ENCODE results near the gene PTPRD.

PTPRD gene

GRCh38 chr9:10226996-10227395, 385.8 kb downstream of the PTPRD start:
- H3K79me2 ChIP-seq (ENCODE audit: insufficient read depth, low read length), result no peaks in the 10 kb centered on the region
- no peaks in the 10 kb centered on the region for H4K20me1 ChIP-seq (ENCODE audit: insufficient read depth, low read length, poor library complexity, severe bottlenecking)

GRCh38 chr9:10212702-10213101, 400.1 kb downstream of the PTPRD start:
- H3K9me3 ChIP-seq (ENCODE audit: insufficient read depth, low read depth, low read length), result no peaks in the 10 kb centered on the region
- H3K4me3 ChIP-seq (ENCODE audit: low read length, poor library complexity, severe bottlenecking), result no peak overlapping the region
- H2AFZ ChIP-seq (ENCODE audit: low read length), result no peak overlapping the region
- H3K79me2 ChIP-seq (ENCODE audit: insufficient read depth, low read length), result no peaks in the 10 kb centered on the region
- no peaks in the 10 kb centered on the region for H3K27me3 ChIP-seq (ENCODE audit: insufficient read depth, low read length, poor library complexity, severe bottlenecking)
- no peaks in the 10 kb centered on the region for H3K36me3 ChIP-seq (ENCODE audit: insufficient read depth, low read length)
- H3K4me1 ChIP-seq (ENCODE audit: insufficient read depth, low read length, poor library complexity, severe bottlenecking), result no peaks in the 10 kb centered on the region
- no peaks in the 10 kb centered on the region for H3F3A ChIP-seq (ENCODE audit: low read depth)
- TF ChIP-seq EZH2phosphoT487 (IDR thresholded peaks at IDR 0.05; ENCODE audit: borderline replicate concordance), result no peak
- no peaks in the 10 kb centered on the region for H4K20me1 ChIP-seq (ENCODE audit: insufficient read depth, low read length, poor library complexity, severe bottlenecking)
- H3K9me2 ChIP-seq (replicated peaks; ENCODE audit: low read depth, low read length), result no peaks in the 10 kb centered on the region
- no peak overlapping the region for H3K9ac ChIP-seq (ENCODE audit: low read depth, low read length, poor library complexity, severe bottlenecking)
- no peak overlapping the region for H3K4me2 ChIP-seq (ENCODE audit: low read depth, low read length, poor library complexity, severe bottlenecking)

More at GRCh38 chr9:10226996-10227395, 385.8 kb downstream of the PTPRD start:
- Histone ChIP-seq H3K9ac (ENCODE audit: low read depth, low read length, poor library complexity, severe bottlenecking) (no peak overlapping the region), H3K4me1 (ENCODE audit: insufficient read depth, low read length, poor library complexity, severe bottlenecking) (no peaks in the 10 kb centered on the region), H2AFZ (ENCODE audit: low read length) (no peak overlapping the region), H3K9me3 (ENCODE audit: insufficient read depth, low read depth, low read length) (no peaks in the 10 kb centered on the region), H3K36me3 (ENCODE audit: insufficient read depth, low read length) (no peaks in the 10 kb centered on the region), H3K9me2 (replicated peaks; ENCODE audit: low read depth, low read length) (no peaks in the 10 kb centered on the region), H3K27me3 (ENCODE audit: insufficient read depth, low read length, poor library complexity, severe bottlenecking) (no peaks in the 10 kb centered on the region), H3K4me2 (ENCODE audit: low read depth, low read length, poor library complexity, severe bottlenecking) (no peak overlapping the region), H3K4me3 (ENCODE audit: low read length, poor library complexity, severe bottlenecking) (no peak overlapping the region), H3F3A (ENCODE audit: low read depth) (no peaks in the 10 kb centered on the region)
- no peak for TF ChIP-seq EZH2phosphoT487 (IDR thresholded peaks at IDR 0.05; ENCODE audit: borderline replicate concordance)
- TF ChIP-seq CTCF (conservative IDR thresholded peaks at IDR 0.05; ENCODE audit: low read length), result no peak

GRCh38 chr9:10208691-10209069, 404.1 kb downstream of the PTPRD start:
- Histone ChIP-seq H4K20me1 (ENCODE audit: insufficient read depth, low read length, poor library complexity, severe bottlenecking) (no peaks in the 10 kb centered on the region), H3K4me1 (ENCODE audit: insufficient read depth, low read length, poor library complexity, severe bottlenecking) (no peaks in the 10 kb centered on the region), H3K4me3 (ENCODE audit: low read length, poor library complexity, severe bottlenecking) (no peak overlapping the region), H3K9ac (ENCODE audit: low read depth, low read length, poor library complexity, severe bottlenecking) (no peak overlapping the region), H3K79me2 (ENCODE audit: insufficient read depth, low read length) (no peaks in the 10 kb centered on the region), H3K9me2 (replicated peaks; ENCODE audit: low read depth, low read length) (no peaks in the 10 kb centered on the region), H3K27me3 (ENCODE audit: insufficient read depth, low read length, poor library complexity, severe bottlenecking) (no peaks in the 10 kb centered on the region), H3K36me3 (ENCODE audit: insufficient read depth, low read length) (no peaks in the 10 kb centered on the region), H2AFZ (ENCODE audit: low read length) (no peak overlapping the region), H3K4me2 (ENCODE audit: low read depth, low read length, poor library complexity, severe bottlenecking) (no peak overlapping the region), H3F3A (ENCODE audit: low read depth) (no peaks in the 10 kb centered on the region), H3K9me3 (ENCODE audit: insufficient read depth, low read depth, low read length) (no peaks in the 10 kb centered on the region)
- TF ChIP-seq EZH2phosphoT487 (IDR thresholded peaks at IDR 0.05; ENCODE audit: borderline replicate concordance), result no peak
- no peak for TF ChIP-seq CTCF (conservative IDR thresholded peaks at IDR 0.05; ENCODE audit: low read length)

- Histone ChIP-seq H3F3A (ENCODE audit: low read depth) (no peaks in the 10 kb centered on the region), H3K79me2 (ENCODE audit: insufficient read depth, low read length) (no peaks in the 10 kb centered on the region), H3K9me3 (ENCODE audit: insufficient read depth, low read depth, low read length) (no peaks in the 10 kb centered on the region), H3K4me3 (ENCODE audit: low read length, poor library complexity, severe bottlenecking) (no peak overlapping the region), H3K4me1 (ENCODE audit: insufficient read depth, low read length, poor library complexity, severe bottlenecking) (no peaks in the 10 kb centered on the region), H3K27me3 (ENCODE audit: insufficient read depth, low read length, poor library complexity, severe bottlenecking) (no peaks in the 10 kb centered on the region), H3K36me3 (ENCODE audit: insufficient read depth, low read length) (no peaks in the 10 kb centered on the region), H3K4me2 (ENCODE audit: low read depth, low read length, poor library complexity, severe bottlenecking) (no peak overlapping the region), H2AFZ (ENCODE audit: low read length) (no peak overlapping the region), H4K20me1 (ENCODE audit: insufficient read depth, low read length, poor library complexity, severe bottlenecking) (no peaks in the 10 kb centered on the region), H3K9me2 (replicated peaks; ENCODE audit: low read depth, low read length) (no peaks in the 10 kb centered on the region), H3K9ac (ENCODE audit: low read depth, low read length, poor library complexity, severe bottlenecking) (no peak overlapping the region)
- no peak for TF ChIP-seq EZH2phosphoT487 (IDR thresholded peaks at IDR 0.05; ENCODE audit: borderline replicate concordance)
- TF ChIP-seq CTCF (conservative IDR thresholded peaks at IDR 0.05; ENCODE audit: low read length), result no peak
Measured at GRCh38 chr9:10204276-10204675, 408.5 kb downstream of the PTPRD start.

Data from Loucy (cell line).